Measurements from ENCODE around the gene IQSEC1. TPM values are rescaled to one million over a fixed set of nuclear protein-coding genes. Genes with fewer than 3 reads are reported as not detected.

IQSEC1 gene
- total RNA-seq, 2 donors from 2014 or later, result 22.7 to 24.5 TPM

- Histone ChIP-seq H3K27me3 (ENCODE audit: control insufficient read depth, insufficient read depth, low read length, poor library complexity, severe bottlenecking) (no peaks in the 10 kb centered on the region), H3K4me3 (ENCODE audit: low read length) (no peak overlapping the region), H3K36me3 (ENCODE audit: control insufficient read depth, insufficient read depth, low read length) (no peaks in the 10 kb centered on the region), H3K9ac (ENCODE audit: extremely low read depth, low read length, poor library complexity, severe bottlenecking) (no peak overlapping the region), H3K4me1 (ENCODE audit: control insufficient read depth, insufficient read depth, low read length) (peaks cover 14% of the 10 kb centered on the region), H3K27ac (ENCODE audit: low read depth, low read length) (peak overlapping the region; percentile 65), H3K9me3 (ENCODE audit: control insufficient read depth, low read length) (no peaks in the 10 kb centered on the region)
- Mint-ChIP-seq H3K27me3 (ENCODE audit: insufficient read depth) (no peaks in the 10 kb centered on the region), H3K9me3 (no peaks in the 10 kb centered on the region), H3K27ac (no peak overlapping the region), H3K4me3 (no peak overlapping the region), H3K4me1 (peaks cover 23% of the 10 kb centered on the region), H3K36me3 (ENCODE audit: low read depth) (no peaks in the 10 kb centered on the region)
- 68 to 82% methylated on average over 5 to 11 of the region's 11 CpGs for WGBS, 2 experiments (ENCODE audit: insufficient coverage in 1 of 2, insufficient read length in 1 of 2)
- DNase-seq, result no peak
- TF ChIP-seq, protein P1, sequence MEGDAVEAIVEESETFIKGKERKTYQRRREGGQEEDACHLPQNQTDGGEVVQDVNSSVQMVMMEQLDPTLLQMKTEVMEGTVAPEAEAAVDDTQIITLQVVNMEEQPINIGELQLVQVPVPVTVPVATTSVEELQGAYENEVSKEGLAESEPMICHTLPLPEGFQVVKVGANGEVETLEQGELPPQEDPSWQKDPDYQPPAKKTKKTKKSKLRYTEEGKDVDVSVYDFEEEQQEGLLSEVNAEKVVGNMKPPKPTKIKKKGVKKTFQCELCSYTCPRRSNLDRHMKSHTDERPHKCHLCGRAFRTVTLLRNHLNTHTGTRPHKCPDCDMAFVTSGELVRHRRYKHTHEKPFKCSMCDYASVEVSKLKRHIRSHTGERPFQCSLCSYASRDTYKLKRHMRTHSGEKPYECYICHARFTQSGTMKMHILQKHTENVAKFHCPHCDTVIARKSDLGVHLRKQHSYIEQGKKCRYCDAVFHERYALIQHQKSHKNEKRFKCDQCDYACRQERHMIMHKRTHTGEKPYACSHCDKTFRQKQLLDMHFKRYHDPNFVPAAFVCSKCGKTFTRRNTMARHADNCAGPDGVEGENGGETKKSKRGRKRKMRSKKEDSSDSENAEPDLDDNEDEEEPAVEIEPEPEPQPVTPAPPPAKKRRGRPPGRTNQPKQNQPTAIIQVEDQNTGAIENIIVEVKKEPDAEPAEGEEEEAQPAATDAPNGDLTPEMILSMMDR (conservative IDR thresholded peaks at IDR 0.05), result peak; percentile 56
These were observed 25.7 kb downstream of the IQSEC1 start for GRCh38 chr3:13047296-13048165.

DNA sequence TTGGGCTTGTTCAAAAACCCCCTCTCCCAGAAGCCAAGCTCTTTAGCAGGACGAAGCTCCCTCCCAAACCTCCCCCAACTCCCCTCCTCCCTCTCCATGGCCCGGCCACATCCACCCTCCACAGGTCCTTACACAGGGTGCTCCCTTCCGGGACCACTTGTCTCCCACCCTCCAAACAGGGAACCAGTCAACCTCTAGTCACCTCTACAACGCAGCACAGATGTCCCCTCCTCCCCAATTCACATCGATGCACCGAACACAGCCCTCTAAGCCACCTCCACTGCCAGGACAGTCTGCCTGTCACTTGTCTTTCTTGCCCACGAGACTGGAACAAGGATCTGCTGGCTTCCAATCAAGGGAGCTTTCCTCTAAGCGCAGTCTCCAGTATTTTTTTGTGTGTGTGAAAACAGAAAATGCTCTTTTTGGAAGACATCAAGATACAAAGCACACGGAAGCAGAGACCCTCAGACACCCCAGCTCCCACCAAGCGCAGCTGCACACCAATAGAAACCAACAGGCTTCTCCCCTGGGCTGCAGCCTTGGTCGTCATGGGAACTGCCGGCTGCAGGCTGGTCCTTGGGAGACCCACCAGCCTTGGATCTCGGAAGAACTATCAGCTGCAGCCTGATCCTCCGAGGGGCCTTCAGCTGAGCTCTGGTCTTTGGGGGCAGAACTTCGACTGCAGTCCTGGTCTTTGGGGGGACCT is 26.5 kb downstream of the IQSEC1 start:
- H3K4me3 ChIP-seq (ENCODE audit: low read length), result no peak overlapping the region
- no peak overlapping the region for H3K9ac ChIP-seq (ENCODE audit: extremely low read depth, low read length, poor library complexity, severe bottlenecking)
- no peaks in the 10 kb centered on the region for H3K9me3 Mint-ChIP-seq
- no peak overlapping the region for H3K27ac Mint-ChIP-seq
- no peaks in the 10 kb centered on the region for H3K27me3 Mint-ChIP-seq (ENCODE audit: insufficient read depth)
- no peak for DNase-seq
- no peaks in the 10 kb centered on the region for H3K36me3 Mint-ChIP-seq (ENCODE audit: low read depth)
- no peaks in the 10 kb centered on the region for H3K27me3 ChIP-seq (ENCODE audit: control insufficient read depth, insufficient read depth, low read length, poor library complexity, severe bottlenecking)
- H3K9me3 ChIP-seq (ENCODE audit: control insufficient read depth, low read length), result no peaks in the 10 kb centered on the region
- TF ChIP-seq, protein P1 (conservative IDR thresholded peaks at IDR 0.05), result no peak
- peaks cover 23% of the 10 kb centered on the region for H3K4me1 Mint-ChIP-seq
- no peak overlapping the region for H3K4me3 Mint-ChIP-seq
- 88 to 91% methylated on average over 9 to 15 of the region's 15 CpGs for WGBS, 2 experiments (ENCODE audit: insufficient coverage in 1 of 2, insufficient read length in 1 of 2)
- H3K27ac ChIP-seq (ENCODE audit: low read depth, low read length), result peak overlapping the region; percentile 65
- no peaks in the 10 kb centered on the region for H3K36me3 ChIP-seq (ENCODE audit: control insufficient read depth, insufficient read depth, low read length)
- H3K4me1 ChIP-seq (ENCODE audit: control insufficient read depth, insufficient read depth, low read length), result peaks cover 14% of the 10 kb centered on the region

DNA sequence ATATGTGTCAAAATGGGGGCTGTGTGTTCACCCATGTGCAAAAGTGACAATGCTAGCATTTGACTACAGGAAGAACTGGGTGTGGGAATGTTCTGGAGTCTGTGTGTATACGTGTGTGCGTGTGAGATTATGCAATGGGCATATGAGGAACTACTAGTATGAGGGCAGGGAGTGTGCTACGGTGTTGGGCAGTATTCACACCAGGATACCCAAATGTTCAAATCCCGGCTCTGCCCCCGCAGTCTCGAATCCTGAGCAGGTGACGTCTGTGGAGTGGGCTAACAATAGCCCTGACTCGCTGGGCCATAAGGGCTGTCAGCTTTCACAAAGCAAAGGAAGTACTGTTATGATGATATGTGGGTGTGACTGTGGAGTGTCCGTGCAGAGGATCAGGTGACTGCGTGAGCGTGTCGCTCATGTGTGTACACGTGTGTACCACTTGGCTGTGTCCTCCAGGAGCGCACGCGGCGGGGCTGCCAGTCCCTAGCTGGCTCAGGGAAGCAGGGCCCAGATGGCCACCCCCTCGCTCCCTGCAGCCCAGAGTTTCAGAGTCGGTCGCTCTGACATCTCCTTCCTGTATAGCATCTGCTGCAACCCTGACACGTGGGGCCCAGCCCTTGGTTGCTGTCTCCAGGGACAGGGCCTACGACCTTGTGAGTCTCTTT is 27.2 kb downstream of the IQSEC1 start:
- no peak overlapping the region for H3K4me3 ChIP-seq (ENCODE audit: low read length)

More for the DNA sequence above, 27.2 kb downstream of the IQSEC1 start:
- no peak for DNase-seq
- Histone ChIP-seq H3K36me3 (ENCODE audit: control insufficient read depth, insufficient read depth, low read length) (no peaks in the 10 kb centered on the region), H3K27me3 (ENCODE audit: control insufficient read depth, insufficient read depth, low read length, poor library complexity, severe bottlenecking) (no peaks in the 10 kb centered on the region), H3K9ac (ENCODE audit: extremely low read depth, low read length, poor library complexity, severe bottlenecking) (no peak overlapping the region), H3K27ac (ENCODE audit: low read depth, low read length) (peak overlapping the region; percentile 65), H3K9me3 (ENCODE audit: control insufficient read depth, low read length) (no peaks in the 10 kb centered on the region), H3K4me1 (ENCODE audit: control insufficient read depth, insufficient read depth, low read length) (peaks cover 12% of the 10 kb centered on the region)
- H3K9me3 Mint-ChIP-seq, result no peaks in the 10 kb centered on the region
- peaks cover 16% of the 10 kb centered on the region for H3K4me1 Mint-ChIP-seq
- 89% methylated on average over 15 to 22 of the region's 22 CpGs for WGBS, 2 experiments (ENCODE audit: insufficient coverage in 1 of 2, insufficient read length in 1 of 2)
- no peak overlapping the region for H3K4me3 Mint-ChIP-seq
- H3K27me3 Mint-ChIP-seq (ENCODE audit: insufficient read depth), result no peaks in the 10 kb centered on the region
- H3K27ac Mint-ChIP-seq, result no peak overlapping the region
- TF ChIP-seq, protein P1 (conservative IDR thresholded peaks at IDR 0.05), result no peak
- H3K36me3 Mint-ChIP-seq (ENCODE audit: low read depth), result no peaks in the 10 kb centered on the region
